Activated CD8-positive, alpha-beta memory T cell treated with anti-CD3 and anti-CD28 coated beads for 48 hours (primary cell): ENCODE measurements around the gene PCDHA10.
"Not testable (repeated sequence)": the region's sequence is repeated elsewhere in the genome, so short reads cannot be mapped to it uniquely, and the experiment has no call there.

Source experiments
- DNase-seq, 3 experiments: peaks; one replicate each; pipeline ENCODE4 v3.0.0-alpha.2; 2020; ENCODE audit warnings: low read depth in 2 of 3, low spot score in 2 of 3

The PCDHA10 gene

DNA sequence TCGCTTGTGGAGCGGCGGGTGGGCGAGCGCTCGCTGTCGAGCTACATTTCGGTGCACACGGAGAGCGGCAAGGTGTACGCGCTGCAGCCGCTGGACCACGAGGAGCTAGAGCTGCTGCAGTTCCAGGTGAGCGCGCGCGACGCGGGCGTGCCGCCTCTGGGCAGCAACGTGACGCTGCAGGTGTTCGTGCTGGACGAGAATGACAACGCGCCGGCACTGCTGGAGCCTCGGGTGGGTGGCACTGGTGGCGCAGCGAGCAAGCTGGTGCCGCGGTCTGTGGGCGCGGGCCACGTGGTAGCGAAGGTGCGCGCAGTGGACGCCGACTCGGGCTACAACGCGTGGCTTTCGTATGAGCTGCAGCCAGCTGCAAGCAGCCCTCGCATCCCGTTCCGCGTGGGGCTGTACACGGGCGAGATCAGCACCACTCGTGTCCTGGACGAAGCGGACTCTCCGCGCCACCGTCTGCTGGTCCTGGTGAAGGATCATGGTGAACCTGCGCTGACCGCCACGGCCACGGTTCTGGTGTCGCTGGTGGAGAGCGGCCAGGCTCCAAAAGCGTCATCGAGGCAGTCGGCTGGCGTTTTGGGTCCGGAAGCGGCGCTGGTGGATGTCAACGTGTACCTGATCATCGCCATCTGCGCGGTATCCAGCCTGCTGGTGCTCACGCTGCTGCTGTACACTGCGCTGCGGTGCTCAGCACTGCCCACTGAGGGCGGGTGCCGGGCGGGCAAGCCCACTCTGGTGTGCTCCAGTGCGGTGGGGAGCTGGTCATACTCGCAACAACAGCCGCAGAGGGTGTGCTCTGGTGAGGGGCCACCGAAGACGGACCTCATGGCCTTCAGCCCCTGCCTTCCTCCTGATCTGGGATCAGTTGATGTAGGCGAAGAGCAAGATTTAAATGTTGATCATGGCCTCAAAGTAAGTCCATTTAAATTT, 12.6 kb upstream of the PCDHA10 start:
- no peak for DNase-seq

DNA sequence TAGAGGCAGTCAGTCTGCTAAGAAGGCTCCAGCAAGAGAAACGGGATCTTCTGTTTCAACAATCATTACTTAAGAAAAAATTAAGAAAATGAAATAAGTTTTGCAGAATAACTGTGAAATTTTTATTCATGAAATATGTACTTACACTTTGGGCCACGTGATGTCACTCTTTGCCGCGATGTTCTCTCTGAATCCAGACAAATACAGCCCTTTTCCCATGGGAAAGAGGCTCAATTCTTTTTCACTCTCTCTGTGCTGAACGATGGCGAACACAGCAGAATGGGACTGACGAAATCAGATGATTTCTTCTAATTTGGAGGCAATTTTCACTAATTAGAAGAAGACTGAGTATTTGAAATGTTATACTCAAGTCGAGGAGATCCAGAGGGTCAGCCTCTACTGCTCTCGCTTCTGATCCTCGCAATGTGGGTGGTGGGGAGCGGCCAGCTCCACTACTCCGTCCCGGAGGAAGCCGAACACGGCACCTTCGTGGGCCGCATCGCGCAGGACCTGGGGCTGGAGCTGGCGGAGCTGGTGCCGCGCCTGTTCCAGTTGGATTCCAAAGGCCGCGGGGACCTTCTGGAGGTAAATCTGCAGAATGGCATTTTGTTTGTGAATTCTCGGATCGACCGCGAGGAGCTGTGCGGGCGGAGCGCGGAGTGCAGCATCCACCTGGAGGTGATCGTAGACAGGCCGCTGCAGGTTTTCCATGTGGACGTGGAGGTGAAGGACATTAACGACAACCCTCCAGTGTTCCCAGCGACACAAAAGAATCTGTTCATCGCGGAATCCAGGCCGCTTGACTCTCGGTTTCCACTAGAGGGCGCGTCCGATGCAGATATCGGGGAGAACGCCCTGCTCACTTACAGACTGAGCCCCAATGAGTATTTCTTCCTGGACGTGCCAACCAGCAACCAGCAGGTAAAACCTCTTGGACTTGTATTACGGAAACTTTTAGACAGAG, 7.3 kb upstream of the PCDHA10 start, which contains the start of gene PCDHA9:
Gene PCDHA9, plus strand, starts transcription at position 244 of the 964 bp plus-strand sequence. Its CDS starts 114 bp downstream, at position 358.
- not testable (repeated sequence) for DNase-seq

DNA sequence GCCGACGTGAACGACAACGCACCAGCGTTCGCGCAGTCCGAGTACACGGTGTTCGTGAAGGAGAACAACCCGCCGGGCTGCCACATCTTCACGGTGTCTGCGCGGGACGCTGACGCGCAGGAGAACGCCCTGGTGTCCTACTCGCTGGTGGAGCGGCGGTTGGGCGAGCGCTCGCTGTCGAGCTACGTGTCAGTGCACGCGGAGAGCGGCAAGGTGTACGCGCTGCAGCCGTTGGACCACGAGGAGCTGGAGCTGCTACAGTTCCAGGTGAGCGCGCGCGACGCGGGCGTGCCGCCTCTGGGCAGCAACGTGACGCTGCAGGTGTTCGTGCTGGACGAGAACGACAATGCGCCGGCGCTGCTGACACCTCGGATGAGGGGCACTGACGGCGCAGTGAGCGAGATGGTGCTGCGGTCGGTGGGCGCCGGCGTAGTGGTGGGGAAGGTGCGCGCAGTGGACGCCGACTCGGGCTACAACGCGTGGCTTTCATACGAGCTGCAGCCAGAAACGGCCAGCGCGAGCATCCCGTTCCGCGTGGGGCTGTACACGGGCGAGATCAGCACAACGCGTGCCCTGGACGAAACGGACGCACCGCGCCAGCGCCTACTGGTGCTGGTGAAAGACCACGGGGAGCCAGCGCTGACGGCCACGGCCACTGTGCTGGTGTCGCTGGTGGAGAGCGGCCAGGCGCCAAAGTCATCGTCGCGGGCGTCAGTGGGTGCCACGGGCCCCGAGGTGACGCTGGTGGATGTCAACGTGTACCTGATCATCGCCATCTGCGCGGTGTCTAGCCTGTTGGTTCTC, 5.7 kb upstream of the PCDHA10 start:
- DNase-seq = not testable (repeated sequence)

DNA sequence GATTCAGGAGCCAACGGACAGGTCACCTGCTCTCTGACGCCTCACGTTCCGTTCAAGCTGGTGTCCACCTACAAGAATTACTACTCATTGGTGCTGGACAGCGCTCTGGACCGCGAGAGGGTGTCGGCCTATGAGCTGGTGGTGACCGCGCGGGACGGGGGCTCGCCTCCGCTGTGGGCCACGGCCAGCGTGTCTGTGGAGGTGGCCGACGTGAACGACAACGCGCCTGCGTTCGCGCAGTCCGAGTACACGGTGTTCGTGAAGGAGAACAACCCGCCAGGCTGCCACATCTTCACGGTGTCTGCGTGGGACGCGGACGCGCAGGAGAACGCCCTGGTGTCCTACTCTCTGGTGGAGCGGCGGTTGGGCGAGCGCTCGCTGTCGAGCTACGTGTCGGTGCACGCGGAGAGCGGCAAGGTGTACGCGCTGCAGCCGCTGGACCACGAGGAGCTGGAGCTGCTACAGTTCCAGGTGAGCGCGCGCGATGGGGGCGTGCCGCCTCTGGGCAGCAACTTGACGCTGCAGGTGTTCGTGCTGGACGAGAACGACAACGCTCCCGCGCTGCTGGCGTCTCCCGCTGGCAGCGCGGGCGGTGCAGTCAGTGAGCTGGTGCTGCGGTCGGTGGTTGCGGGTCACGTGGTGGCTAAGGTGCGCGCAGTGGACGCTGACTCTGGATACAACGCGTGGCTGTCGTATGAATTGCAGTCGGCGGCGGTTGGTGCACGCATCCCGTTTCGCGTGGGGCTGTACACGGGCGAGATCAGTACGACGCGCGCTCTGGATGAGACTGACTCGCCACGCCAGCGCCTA, 1.7 kb downstream of the PCDHA10 start:
- no peak for DNase-seq

DNA sequence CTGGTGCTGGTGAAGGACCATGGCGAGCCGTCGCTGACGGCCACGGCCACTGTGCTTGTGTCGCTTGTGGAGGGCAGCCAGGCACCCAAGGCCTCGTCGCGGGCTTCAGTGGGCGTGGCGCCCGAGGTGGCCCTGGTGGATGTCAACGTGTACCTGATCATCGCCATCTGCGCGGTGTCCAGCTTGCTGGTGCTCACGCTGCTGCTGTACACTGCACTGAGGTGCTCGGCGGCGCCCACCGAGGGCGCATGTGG, 2.2 kb downstream of the PCDHA10 start:
- DNase-seq = no peak

DNA sequence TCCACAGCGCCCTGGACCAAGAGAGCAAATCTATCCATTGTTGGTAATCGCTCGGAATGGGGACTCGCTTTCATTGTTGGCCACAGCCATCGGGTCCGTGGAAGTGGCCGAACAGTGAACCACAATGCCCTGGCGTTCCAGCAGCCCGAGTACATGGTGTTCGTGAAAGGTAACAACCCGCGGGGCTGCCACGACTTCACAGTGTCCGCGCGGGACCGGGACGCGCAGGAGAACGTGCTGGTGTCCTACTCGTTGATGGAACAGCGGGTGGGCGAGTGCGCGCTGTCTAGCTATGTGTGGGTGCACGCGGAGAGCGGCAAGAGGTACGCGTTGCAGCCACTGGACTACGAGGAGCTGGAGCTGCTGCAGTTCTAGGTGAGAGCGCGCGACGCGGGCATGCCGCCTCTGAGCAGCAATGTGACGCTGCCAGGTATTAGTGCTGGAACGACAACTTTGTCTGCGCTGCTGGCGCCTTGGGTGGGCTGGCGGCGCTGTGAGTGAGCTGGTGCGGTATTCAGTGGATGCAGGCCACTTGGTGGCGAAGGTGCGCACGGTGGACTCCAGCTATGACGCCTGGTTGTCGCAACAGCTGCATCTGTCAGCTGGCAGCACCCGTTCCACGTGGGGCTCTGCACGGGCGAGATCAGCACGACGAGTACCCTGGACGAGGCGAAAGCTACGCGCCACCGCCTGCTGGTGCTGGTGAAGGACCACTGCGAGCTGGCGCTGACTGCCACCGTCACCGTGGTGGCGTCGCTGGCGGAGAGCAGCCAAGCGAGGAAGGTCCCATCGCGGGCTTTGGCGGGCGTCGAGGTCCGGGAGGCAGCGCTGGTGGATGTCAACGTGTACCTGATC, 7.0 kb downstream of the PCDHA10 start:
- no peak for DNase-seq

DNA sequence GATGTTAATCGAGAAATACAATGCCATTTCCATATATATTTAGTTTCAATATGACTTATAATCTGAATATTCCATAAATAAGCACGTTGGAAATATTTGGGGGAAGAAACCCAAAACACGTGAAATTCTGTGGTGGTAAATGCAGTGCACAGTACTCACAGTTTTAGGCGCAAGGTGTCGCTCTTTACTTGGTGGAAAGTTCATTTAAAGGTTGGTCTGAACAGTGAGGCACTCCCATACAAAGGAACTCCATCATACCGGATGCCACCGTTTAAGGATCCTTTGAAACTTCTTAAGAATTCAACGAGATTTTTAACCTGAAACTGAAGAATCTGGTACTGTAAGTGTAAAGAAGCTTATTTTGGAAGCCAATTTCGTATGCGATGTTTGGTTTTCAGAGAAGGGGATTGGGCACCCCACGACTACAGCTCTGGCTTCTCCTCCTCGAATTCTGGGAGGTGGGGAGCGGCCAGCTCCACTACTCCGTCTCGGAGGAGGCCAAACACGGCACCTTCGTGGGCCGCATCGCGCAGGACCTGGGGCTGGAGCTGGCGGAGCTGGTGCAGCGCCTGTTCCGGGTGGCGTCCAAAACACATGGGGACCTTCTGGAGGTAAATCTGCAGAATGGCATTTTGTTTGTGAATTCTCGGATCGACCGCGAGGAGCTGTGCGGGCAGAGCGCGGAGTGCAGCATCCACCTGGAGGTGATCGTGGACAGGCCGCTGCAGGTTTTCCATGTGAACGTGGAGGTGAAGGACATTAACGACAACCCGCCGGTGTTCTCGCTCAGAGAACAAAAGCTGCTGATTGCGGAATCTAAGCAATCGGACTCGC, 13.2 kb downstream of the PCDHA10 start, which contains the start of gene PCDHA11:
Gene PCDHA11, plus strand, starts transcription at position 237 of the 834 bp plus-strand sequence. Its CDS starts 147 bp downstream, at position 384.
- DNase-seq = no peak

DNA sequence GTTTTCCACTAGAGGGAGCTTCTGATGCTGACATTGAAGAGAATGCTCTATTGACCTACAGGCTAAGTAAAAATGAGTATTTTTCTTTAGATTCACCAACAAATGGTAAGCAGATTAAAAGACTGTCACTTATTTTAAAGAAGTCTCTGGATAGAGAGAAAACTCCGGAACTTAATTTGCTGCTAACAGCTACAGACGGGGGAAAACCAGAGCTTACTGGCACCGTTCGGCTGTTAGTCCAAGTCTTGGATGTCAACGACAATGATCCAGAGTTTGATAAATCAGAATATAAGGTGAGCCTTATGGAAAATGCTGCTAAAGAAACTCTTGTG, 13.8 kb downstream of the PCDHA10 start:
- DNase-seq = no peak

DNA sequence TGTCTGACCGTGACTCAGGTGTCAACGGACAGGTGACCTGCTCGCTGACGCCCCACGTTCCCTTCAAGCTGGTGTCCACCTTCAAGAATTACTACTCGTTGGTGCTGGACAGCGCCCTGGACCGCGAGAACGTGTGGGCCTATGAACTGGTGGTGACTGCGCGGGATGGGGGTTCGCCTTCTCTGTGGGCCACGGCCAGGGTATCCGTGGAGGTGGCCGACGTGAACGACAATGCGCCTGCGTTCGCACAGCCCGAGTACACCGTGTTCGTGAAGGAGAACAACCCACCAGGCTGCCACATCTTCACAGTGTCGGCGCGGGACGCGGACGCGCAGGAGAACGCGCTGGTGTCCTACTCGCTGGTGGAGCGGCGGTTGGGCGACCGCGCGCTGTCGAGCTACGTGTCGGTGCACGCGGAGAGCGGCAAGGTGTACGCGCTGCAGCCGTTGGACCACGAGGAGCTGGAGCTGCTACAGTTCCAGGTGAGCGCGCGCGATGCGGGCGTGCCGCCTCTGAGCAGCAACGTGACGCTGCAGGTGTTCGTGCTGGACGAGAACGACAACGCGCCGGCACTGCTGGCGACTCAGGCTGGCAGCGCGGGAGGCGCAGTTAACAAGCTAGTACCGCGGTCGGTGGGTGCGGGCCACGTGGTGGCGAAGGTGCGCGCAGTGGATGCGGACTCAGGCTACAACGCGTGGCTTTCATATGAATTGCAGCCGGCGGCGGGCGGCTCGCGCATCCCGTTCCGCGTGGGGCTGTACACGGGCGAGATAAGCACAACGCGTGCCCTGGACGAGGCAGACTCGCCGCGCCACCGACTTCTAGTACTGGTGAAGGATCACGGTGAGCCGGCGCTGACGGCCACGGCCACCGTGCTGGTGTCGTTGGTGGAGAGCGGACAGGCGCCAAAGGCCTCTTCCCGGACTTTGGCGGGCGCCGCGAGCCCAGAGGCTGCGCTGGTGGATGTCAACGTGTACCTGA, 14.8 kb downstream of the PCDHA10 start:
- DNase-seq = no peak

DNA sequence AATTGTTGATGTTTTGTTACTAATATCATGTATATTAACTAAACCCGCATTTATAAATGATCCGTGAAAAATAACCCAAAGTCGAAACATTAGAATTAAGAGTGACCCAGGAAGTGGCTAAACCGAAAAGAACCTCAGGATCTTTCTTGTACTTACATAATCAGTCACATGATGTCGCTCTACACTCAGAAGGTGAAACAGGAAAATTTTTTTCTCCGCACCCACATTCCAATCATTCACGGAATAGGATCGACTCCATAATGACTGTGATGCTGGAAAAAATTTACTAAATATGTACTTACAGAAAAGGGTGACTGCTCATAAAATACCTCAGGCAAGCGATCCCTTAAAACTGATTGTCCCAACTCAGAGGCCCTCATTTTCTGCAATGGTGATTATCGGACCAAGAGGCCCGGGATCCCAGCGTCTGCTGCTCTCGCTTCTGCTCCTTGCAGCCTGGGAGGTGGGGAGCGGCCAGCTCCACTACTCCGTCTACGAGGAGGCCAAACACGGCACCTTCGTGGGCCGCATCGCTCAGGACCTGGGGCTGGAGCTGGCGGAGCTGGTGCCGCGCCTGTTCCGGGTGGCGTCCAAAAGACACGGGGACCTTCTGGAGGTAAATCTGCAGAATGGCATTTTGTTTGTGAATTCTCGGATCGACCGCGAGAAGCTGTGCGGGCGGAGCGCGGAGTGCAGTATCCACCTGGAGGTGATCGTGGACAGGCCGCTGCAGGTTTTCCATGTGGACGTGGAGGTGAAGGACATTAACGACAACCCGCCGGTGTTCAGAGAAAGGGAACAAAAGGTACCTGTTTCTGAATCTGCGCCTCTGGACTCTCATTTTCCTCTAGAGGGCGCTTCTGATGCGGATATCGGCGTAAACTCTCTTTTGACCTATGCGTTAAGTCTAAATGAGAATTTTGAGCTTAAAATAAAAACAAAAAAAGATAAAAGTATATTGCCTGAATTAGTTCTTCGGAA, 19.7 kb downstream of the PCDHA10 start, which contains the start of gene PCDHA12:
Gene PCDHA12, plus strand, starts transcription at position 224 of the 981 bp plus-strand sequence. Its CDS starts 165 bp downstream, at position 389.
- no peak for DNase-seq

DNA sequence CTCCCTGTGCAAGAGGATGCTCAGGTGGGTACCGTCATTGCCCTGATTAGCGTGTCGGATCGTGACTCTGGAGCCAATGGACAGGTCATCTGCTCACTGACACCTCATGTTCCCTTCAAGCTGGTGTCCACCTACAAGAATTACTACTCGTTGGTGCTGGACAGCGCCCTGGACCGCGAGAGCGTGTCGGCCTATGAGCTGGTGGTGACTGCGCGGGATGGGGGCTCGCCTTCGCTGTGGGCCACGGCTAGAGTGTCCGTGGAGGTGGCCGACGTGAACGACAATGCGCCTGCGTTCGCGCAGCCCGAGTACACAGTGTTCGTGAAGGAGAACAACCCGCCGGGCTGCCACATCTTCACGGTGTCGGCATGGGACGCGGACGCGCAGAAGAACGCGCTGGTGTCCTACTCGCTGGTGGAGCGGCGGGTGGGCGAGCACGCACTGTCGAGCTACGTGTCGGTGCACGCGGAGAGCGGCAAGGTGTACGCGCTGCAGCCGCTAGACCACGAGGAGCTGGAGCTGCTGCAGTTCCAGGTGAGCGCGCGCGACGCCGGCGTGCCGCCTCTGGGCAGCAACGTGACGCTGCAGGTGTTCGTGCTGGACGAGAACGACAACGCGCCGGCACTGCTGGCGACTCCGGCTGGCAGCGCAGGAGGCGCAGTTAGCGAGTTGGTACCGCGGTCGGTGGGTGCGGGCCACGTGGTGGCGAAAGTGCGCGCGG, 21.0 kb downstream of the PCDHA10 start:
- not testable (repeated sequence) for DNase-seq

DNA sequence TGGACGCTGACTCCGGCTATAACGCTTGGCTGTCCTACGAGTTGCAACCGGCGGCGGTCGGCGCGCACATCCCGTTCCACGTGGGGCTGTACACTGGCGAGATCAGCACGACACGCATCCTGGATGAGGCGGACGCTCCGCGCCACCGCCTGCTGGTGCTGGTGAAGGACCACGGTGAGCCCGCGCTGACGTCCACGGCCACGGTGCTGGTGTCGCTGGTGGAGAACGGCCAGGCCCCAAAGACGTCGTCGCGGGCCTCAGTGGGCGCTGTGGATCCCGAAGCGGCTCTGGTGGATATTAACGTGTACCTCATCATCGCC, 21.5 kb downstream of the PCDHA10 start:
- DNase-seq = no peak

DNA sequence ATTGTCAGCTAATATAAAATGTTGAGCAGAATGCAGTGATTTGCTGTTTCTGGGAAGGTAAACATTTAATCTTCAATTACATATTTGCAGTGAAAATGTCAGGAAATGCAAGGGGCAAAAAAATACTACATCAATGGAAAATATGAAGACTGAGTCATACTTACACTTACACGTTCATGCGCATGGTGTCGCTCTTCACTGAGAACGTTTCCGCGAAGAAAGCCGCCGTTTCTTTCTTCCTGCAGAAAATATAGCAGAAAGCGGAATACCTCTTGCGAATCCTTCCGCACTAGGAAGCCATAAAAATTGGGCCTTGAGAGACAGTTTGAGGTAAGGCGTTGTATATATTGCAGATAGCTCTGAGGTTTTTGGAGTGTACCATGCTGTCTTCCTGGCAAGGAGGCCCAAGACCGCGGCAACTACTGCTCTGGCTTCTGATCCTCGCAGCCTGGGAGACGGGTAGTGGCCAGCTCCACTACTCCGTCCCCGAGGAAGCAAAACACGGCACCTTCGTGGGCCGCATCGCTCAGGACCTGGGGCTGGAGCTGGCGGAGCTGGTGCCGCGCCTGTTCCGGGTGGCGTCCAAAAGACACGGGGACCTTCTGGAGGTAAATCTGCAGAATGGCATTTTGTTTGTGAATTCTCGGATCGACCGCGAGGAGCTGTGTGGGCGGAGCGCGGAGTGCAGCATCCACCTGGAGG, 26.3 kb downstream of the PCDHA10 start, which contains the start of gene PCDHA13:
Gene PCDHA13, plus strand, starts transcription at position 236 of the 702 bp plus-strand sequence. Its CDS starts 145 bp downstream, at position 381.
- DNase-seq = no peak

DNA sequence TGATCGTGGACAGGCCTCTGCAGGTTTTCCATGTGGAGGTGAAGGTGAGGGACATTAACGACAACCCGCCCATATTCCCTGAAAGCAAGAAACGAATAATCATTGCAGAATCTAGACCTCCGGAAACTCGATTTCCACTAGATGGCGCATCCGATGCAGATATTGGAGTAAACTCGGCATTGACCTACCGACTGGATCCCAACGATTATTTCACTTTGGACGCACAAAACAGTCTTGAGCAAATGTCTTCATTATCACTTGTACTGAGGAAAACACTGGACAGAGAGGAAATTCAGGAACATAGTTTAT, 26.8 kb downstream of the PCDHA10 start:
- no peak for DNase-seq

DNA sequence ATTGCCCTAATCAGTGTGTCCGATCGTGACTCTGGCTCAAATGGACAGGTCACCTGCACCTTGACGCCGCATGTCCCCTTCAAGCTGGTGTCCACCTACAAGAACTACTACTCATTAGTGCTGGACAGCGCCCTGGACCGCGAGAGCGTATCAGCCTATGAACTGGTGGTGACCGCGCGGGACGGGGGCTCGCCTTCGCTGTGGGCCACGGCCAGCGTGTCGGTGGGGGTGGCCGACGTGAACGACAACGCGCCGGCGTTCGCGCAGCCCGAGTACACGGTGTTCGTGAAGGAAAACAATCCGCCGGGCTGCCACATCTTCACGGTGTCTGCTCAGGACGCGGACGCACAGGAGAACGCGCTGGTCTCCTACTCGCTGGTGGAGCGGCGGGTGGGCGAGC, 27.7 kb downstream of the PCDHA10 start:
- DNase-seq = no peak
